ENCODE data around the gene JAZF1. TPM values are rescaled to one million over a fixed set of nuclear protein-coding genes. Genes with fewer than 3 reads are reported as not detected.
"Not testable (repeated sequence)": the region's sequence is repeated elsewhere in the genome, so short reads cannot be mapped to it uniquely, and the experiment has no call there.

JAZF1 gene
- total RNA-seq, 2 experiments from 2014 or later = 5.2 to 7.6 TPM

DNA sequence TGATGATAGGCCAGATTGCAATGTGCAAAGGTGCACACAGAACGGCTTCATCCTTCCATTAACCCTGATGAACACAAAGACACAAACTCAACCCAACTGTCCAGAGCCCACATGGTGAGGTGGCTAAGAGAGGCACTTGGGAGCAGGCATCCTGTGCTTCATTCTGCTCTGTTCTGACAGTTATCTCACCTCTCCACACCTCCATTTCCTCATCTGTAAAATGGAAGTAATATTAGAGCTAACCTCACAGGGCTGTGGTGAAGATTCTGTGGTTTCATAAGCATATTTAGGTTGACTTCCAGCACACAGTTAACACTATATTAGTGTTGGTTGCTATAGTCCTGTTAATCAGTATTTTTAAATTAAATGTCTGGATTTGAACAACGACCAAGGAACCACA is 314.3 kb downstream of the JAZF1 start:
- H3K27me3 Mint-ChIP-seq = no peaks in the 10 kb centered on the region
- H3K4me1 Mint-ChIP-seq = peaks cover 10% of the 10 kb centered on the region
- no peaks in the 10 kb centered on the region for H3K9me3 Mint-ChIP-seq
- no peak overlapping the region for H3K27ac Mint-ChIP-seq
- no peak for DNase-seq
- no peak overlapping the region for H3K4me3 Mint-ChIP-seq
- POLR2A ChIA-PET = no interaction called here
- H3K36me3 Mint-ChIP-seq (ENCODE audit: low read depth) = no peaks in the 10 kb centered on the region
- CTCF ChIA-PET = interaction anchor here (0.6 kb wide), 1 partner anchor 254 kb away, joined by 3 read pairs; no protein-coding TSS in a partner anchor

DNA sequence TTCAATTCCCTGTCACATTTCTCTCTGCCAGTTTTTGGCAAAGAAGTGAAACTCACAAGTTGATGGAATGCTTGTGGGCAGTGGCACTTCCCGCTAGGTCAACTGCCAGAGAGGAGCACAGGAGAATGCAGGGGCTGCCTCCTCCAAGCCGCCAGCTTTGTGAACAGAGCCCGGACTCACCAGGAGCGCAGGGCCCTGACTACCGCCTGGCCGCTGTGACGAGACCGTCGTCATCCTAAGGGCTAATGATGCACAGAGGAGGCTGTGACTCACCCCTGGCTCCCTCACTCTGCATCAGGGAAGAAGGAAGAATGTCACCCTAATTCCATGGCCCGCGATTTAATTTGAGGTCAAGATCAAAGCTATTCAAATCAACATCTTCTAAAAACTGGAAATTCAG is 316.7 kb downstream of the JAZF1 start:
- POLR2A ChIA-PET = no interaction called here
- H3K4me1 Mint-ChIP-seq = peaks cover 10% of the 10 kb centered on the region
- no peak for DNase-seq
- CTCF ChIA-PET = interaction anchor here (0.8 kb wide), 1 partner anchor 218 kb away, joined by 3 read pairs; no protein-coding TSS in a partner anchor
- no peaks in the 10 kb centered on the region for H3K9me3 Mint-ChIP-seq
- no peak overlapping the region for H3K4me3 Mint-ChIP-seq
- no peaks in the 10 kb centered on the region for H3K36me3 Mint-ChIP-seq (ENCODE audit: low read depth)
- H3K27ac Mint-ChIP-seq = no peak overlapping the region
- H3K27me3 Mint-ChIP-seq = no peaks in the 10 kb centered on the region

DNA sequence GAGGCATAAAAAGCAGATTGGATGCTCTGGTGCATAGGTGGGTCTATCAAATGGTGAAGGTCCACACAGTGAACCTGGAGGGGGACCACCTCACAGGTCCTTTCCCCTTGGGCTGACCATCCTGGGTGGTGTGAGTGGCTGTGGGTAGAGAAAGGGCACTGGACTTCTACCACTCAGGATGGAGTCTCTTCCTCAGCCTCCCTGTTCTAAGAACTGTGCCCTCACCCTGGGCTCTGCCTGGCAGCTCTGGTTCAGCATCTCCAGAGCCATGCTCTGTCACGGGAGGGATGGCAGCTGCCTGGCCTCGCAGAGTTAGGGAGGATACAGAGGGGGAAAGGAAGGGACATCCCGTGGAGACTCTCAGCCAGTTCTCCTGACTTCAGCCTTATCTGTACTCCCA is 318.8 kb downstream of the JAZF1 start:
- ChIA-PET CTCF (interaction anchor here (1.2 kb wide), 1 partner anchor 66 kb away, joined by 3 read pairs; no protein-coding TSS in a partner anchor), POLR2A (no interaction called here)
- no peak overlapping the region for H3K27ac Mint-ChIP-seq
- peaks cover 3% of the 10 kb centered on the region for H3K9me3 Mint-ChIP-seq
- DNase-seq = no peak
- no peaks in the 10 kb centered on the region for H3K27me3 Mint-ChIP-seq
- no peaks in the 10 kb centered on the region for H3K36me3 Mint-ChIP-seq (ENCODE audit: low read depth)
- no peak overlapping the region for H3K4me3 Mint-ChIP-seq
- peaks cover 9% of the 10 kb centered on the region for H3K4me1 Mint-ChIP-seq

DNA sequence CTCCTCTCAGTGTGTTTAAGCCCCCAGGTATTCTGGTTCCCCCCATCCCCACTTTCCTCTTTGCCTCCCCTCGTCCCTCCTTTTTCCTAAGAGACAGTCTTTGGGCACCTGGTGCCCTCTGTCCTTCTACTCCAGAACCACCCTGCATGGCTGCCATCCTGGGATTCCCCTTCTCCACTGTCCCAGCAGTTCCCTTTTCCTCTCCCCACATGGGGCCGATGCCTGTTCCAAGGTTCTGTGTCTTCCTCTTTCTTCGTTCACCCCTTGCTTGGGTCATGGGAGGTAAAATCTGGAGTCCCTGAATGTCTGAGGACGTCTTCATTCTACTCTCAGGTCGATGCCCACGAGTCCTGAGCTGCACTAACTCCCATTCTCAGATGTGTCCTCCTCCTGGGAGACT is 319.8 kb downstream of the JAZF1 start:
- no peaks in the 10 kb centered on the region for H3K27me3 Mint-ChIP-seq
- H3K4me3 Mint-ChIP-seq = no peak overlapping the region
- H3K9me3 Mint-ChIP-seq = peaks cover 3% of the 10 kb centered on the region
- POLR2A ChIA-PET = no interaction called here
- H3K27ac Mint-ChIP-seq = no peak overlapping the region
- CTCF ChIA-PET = interaction anchor here (0.6 to 0.9 kb wide), 3 partner anchors 48 to 1585 kb away, joined by 3 to 6 read pairs (median 5); no protein-coding TSS in a partner anchor
- DNase-seq = no peak
- H3K4me1 Mint-ChIP-seq = peaks cover 3% of the 10 kb centered on the region
- H3K36me3 Mint-ChIP-seq (ENCODE audit: low read depth) = no peaks in the 10 kb centered on the region

DNA sequence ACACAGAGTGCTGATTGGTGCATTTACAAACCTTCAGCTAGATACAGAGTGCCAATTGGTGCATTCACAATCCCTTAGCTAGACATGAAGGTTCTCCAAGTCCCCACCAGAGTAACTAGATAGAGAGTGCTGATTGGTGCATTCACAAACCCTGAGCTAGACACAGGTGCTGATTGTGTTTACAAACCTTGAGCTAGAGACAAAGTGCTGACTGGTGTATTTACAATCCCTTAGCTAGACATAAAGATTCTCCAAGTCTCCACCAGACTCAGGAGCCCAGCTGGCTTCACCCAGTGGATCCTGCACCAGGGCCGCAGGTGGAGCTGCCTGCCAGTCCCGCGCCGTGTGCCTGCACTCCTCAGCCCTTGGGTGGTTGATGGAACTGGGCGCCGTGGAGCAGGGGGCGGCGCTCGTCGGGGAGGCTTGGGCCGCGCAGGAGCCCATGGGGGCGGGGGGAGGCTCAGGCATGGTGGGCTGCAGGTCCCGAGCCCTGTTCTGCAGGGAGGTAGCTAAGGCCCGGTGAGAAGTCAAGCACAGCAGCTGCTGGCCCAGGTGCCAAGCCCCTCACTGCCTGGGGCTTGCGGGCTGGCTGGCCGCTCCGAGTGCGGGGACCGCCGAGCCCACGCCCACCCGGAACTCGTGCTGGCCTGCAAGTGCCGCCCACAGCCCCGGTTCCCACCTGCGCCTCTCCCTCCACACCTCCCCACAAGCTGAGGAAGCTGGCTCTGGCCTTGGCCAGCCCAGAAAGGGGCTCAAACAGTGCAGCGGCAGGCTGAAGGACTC is 323.7 kb downstream of the JAZF1 start:
- CTCF ChIA-PET = interaction anchor here (1.2 to 1.5 kb wide), 2 partner anchors 10 to 226 kb away, joined by 3 read pairs; no protein-coding TSS in a partner anchor
- not testable (repeated sequence) for H3K27me3 Mint-ChIP-seq

DNA sequence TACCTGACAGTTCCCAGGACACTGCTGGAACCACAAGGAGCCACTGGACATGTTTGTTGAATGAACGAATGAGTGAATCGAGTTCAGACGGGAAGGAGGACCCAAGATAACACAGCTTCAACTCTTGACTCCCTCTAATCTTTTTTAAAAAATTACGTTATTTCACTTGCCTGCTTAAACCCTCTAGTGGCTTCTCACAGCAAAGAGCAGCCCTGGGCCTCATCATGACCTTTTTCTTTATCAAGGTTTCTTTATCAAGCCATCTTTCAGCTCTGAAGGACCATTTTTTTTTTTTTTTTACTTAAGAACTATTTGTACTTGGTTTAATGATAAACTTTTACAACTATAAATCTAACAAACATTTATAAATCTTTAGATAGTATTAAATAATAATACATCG is 330.1 kb downstream of the JAZF1 start:
- H3K4me3 Mint-ChIP-seq = no peak overlapping the region
- peaks cover 3% of the 10 kb centered on the region for H3K4me1 Mint-ChIP-seq
- peaks cover 1% of the 10 kb centered on the region for H3K27me3 Mint-ChIP-seq
- POLR2A ChIA-PET = no interaction called here
- DNase-seq = no peak
- peaks cover 5% of the 10 kb centered on the region for H3K36me3 Mint-ChIP-seq (ENCODE audit: low read depth)
- no peak overlapping the region for H3K27ac Mint-ChIP-seq
- H3K9me3 Mint-ChIP-seq = peaks cover 6% of the 10 kb centered on the region
- CTCF ChIA-PET = no interaction called here

More for the DNA sequence above, 323.7 kb downstream of the JAZF1 start:
- peaks cover 11% of the 10 kb centered on the region for H3K9me3 Mint-ChIP-seq
- H3K36me3 Mint-ChIP-seq (ENCODE audit: low read depth); H3K4me1 Mint-ChIP-seq; H3K27ac Mint-ChIP-seq; POLR2A ChIA-PET; H3K4me3 Mint-ChIP-seq; DNase-seq: not testable (repeated sequence)

DNA sequence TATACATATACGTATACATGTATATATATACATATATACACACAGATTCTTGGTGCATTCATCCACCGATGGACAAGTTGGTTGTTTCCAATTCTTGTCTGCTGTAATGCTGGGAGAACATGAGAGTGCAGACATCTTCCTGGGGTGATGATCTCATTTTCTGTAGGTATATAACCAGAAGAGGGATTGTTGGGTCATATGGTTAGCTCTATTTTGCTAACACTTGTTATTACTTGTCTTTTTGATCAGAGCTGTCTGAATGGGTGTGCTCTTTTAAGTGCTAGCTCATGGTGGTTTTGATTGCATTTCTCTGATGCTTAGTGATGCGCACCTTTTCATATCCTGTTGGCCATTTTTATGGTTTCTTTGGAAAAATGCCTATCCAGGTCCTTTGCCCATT is 334.2 kb downstream of the JAZF1 start:
- no peaks in the 10 kb centered on the region for H3K27me3 Mint-ChIP-seq
- CTCF ChIA-PET = interaction anchor here (0.9 to 1.3 kb wide), 2 partner anchors 26 to 61 kb away, joined by 3 read pairs; no protein-coding TSS in a partner anchor
- H3K4me1 Mint-ChIP-seq = peaks cover 3% of the 10 kb centered on the region
- H3K9me3 Mint-ChIP-seq = no peaks in the 10 kb centered on the region
- H3K27ac Mint-ChIP-seq = no peak overlapping the region
- no peak overlapping the region for H3K4me3 Mint-ChIP-seq
- no peaks in the 10 kb centered on the region for H3K36me3 Mint-ChIP-seq (ENCODE audit: low read depth)
- POLR2A ChIA-PET = no interaction called here
- no peak for DNase-seq

DNA sequence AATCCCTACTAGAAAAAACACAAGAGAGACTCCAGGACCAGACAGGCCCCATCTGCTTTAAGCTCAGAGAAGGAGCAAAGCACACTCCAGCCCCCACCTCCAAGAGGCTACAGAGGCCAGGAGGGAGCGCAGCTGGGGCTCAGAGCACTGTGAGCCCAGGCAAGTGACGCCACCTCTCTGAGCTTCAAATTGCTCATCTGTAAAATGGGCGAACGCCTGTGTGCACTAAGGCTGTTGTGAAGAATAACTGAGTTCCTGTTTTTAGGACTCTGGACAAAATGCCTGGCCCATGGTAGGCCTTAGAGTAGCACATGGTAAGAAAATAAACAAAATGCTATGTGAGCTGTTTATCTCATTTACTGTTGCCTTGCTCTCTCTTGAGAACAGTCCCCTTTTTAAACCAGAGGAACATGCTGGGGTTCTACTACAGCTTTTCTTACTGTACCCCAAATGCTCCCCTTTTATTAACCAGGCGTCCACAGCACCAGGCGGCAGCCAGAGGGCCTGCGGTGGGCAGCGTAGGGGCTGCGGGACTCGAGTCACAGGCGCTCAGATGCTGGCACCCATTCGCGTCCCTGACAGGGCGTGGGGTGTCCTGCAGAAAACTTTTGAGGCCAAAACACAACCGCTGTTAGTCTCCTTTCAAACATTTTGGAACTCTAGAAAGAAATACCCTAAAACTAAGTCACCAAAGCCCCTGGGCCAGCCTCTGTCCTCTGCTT is 336.9 kb downstream of the JAZF1 start:
- no peak for DNase-seq
- H3K36me3 Mint-ChIP-seq (ENCODE audit: low read depth) = no peaks in the 10 kb centered on the region
- no peak overlapping the region for H3K27ac Mint-ChIP-seq
- no peaks in the 10 kb centered on the region for H3K9me3 Mint-ChIP-seq
- H3K4me3 Mint-ChIP-seq = no peak overlapping the region
- ChIA-PET CTCF (interaction anchor here (1.3 kb wide), 1 partner anchor 9 kb away, joined by 3 read pairs; no protein-coding TSS in a partner anchor), POLR2A (no interaction called here)
- H3K27me3 Mint-ChIP-seq = no peaks in the 10 kb centered on the region
- H3K4me1 Mint-ChIP-seq = peaks cover 9% of the 10 kb centered on the region

DNA sequence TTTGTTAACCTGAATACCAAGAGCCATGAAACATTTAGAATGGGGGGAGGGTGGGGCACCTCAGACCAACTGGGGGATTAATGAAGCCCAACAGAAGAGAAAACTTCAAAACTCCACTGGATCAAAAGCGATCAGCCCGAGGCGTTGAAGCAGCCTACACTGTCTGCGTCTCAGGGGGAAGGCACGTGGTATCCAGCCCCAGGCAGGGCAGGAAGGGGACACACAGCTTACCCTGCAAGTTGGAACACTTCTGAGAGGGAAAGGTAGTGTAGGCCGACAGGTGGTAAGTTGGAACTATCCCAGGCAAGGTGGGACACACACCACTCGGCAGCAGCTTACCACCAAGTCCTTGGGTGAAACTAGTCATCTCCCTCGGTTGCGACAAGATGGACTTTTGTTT is 337.7 kb downstream of the JAZF1 start:
- H3K36me3 Mint-ChIP-seq (ENCODE audit: low read depth) = no peaks in the 10 kb centered on the region
- H3K27ac Mint-ChIP-seq = no peak overlapping the region

DNA sequence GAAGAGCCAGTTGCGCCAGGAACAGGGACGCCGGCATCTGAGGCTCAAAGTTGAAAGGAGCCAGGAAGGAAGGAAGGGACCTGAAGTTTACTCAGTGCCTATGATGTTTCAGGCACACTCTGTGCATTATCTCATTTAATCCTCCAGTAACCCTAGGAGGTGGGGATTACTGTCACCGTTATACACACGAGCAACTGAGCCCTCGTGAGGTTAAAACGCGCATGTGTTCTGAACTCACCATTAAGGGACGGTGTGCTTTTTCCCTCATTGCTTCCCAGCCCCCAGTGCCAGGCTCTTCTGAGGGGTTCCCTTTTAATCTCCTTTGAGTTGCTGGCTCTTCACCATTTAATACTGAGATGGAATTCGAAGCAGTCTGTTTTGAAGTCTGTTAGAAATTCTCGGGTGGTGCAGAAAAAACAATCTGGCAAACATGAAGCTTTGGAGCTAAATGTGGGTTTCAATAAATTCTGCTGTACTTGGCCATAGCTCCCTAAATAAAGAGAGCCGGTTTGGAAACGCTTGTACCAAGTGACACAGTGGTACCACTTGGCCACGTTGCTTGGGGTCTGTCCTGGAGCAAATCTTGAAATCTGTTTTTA is 338.4 kb downstream of the JAZF1 start:
- Mint-ChIP-seq H3K27me3 (no peaks in the 10 kb centered on the region), H3K9me3 (no peaks in the 10 kb centered on the region), H3K4me1 (peaks cover 9% of the 10 kb centered on the region), H3K36me3 (ENCODE audit: low read depth) (no peaks in the 10 kb centered on the region), H3K27ac (no peak overlapping the region), H3K4me3 (no peak overlapping the region)
- no peak for DNase-seq
- ChIA-PET CTCF (no interaction called here), POLR2A (no interaction called here)

More for the DNA sequence above, 337.7 kb downstream of the JAZF1 start:
- ChIA-PET POLR2A (no interaction called here), CTCF (no interaction called here)
- Mint-ChIP-seq H3K9me3 (no peaks in the 10 kb centered on the region), H3K4me3 (no peak overlapping the region), H3K27me3 (no peaks in the 10 kb centered on the region), H3K4me1 (peaks cover 9% of the 10 kb centered on the region)
- DNase-seq = no peak

DNA sequence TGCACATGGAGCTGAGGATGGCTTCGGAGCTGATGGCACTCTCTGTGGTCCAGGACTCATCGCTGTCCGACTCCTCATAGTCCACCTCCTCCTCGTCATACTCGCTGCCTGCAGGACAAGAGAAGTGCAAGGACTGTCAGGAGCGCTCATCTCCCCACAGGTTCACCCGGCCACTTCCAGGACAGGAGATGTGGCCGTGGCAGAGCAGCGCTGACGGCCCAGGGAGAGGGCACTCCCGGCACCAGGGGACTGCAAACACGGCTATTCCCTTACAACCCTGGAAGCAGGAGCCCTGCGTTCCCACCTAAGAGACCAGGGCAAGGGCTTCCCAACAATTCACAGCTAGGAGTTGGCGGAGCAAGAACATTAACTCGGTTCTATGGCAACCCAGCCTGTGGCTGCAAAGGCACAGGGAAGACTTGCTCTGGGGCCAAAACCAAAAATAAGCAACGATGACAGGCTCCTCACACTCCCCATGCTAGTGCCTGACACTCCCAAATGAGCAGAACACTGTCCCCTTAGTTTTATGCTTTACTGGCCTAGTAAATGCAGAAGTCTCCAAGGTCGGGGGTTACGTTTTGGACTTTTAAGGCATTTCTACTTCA is 339.7 kb downstream of the JAZF1 start:
- no peak for DNase-seq
- Mint-ChIP-seq H3K27me3 (no peaks in the 10 kb centered on the region), H3K9me3 (no peaks in the 10 kb centered on the region), H3K4me1 (peaks cover 6% of the 10 kb centered on the region), H3K4me3 (no peak overlapping the region), H3K27ac (no peak overlapping the region), H3K36me3 (ENCODE audit: low read depth) (peaks cover 2% of the 10 kb centered on the region)
- ChIA-PET POLR2A (no interaction called here), CTCF (interaction anchor here (0.7 kb wide), 1 partner anchor 11 kb away, joined by 3 read pairs; no protein-coding TSS in a partner anchor)

DNA sequence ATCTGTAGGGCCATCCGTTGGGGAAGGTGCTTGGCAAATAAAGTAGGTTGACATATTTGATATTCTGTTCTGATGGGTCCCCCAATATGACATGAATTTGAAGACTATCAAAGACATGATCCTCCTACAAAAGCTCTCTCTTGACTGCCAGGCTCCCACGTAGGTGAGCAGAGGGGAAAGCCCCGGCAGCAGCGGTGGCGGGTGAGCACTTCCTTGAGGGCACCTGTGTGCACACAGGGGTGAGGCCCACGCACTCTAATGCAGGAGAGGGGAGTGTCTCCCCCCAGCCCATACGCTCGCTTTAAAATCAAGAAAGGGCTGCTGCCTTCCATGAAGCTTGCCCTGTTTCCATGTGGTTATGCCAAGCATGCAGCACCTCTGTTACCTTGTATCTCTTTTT is 340.3 kb downstream of the JAZF1 start:
- no peak for DNase-seq
- no peaks in the 10 kb centered on the region for H3K27me3 Mint-ChIP-seq
- peaks cover 2% of the 10 kb centered on the region for H3K36me3 Mint-ChIP-seq (ENCODE audit: low read depth)
- H3K4me1 Mint-ChIP-seq = peaks cover 6% of the 10 kb centered on the region
- no peak overlapping the region for H3K27ac Mint-ChIP-seq
- ChIA-PET POLR2A (no interaction called here), CTCF (interaction anchor here (1.0 kb wide), 1 partner anchor 14 kb away, joined by 3 read pairs; no protein-coding TSS in a partner anchor)
- H3K9me3 Mint-ChIP-seq = no peaks in the 10 kb centered on the region
- no peak overlapping the region for H3K4me3 Mint-ChIP-seq

Measured in activated CD4-positive, alpha-beta T cell treated with anti-CD3 and anti-CD28 coated beads, Interleukin-2, amount 10 ng/mL, durations not matched to agents 7 days and 5 days (primary cell).